Activated CD8-positive, alpha-beta memory T cell treated with anti-CD3 and anti-CD28 coated beads for 24 hours (primary cell): Measurements from ENCODE around the gene SOX6.
"Not testable (repeated sequence)": the region's sequence is repeated elsewhere in the genome, so short reads cannot be mapped to it uniquely, and the experiment has no call there.

Experiments
- DNase-seq: peaks from one replicate; pipeline ENCODE4 v3.0.0-alpha.2; 2020

The SOX6 gene

GRCh38 chr11:16087886-16088285 is 268.5 kb downstream of the SOX6 start:
- DNase-seq: no peak

DNA sequence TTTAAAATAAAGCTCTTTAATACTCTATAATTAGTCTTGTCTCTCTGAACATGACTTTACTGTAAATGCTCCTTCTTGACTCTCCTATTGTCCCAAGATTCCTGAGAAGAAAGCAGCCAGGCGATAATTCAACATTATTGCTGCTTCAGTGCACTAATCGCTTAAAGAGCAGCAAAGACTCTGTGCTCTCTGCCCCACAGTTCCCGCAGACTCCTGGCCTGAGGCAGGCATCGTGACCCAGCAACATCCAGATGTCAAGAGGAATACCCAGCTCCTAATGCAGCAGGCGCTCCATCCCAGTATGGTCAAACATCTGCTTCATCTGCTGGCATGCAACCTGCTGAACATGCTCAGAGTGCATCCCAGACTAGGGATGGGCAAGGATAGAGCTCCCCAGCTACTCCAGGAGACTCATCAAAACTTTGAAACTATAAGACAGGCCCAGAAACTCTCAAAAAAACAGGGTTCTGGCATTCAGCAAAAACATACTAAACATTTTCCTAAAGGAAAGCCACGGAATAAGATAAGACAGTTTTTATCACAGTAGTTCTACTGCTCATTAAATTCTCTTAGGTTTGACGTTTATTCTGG is 270.0 kb downstream of the SOX6 start:
- no peak for DNase-seq

DNA sequence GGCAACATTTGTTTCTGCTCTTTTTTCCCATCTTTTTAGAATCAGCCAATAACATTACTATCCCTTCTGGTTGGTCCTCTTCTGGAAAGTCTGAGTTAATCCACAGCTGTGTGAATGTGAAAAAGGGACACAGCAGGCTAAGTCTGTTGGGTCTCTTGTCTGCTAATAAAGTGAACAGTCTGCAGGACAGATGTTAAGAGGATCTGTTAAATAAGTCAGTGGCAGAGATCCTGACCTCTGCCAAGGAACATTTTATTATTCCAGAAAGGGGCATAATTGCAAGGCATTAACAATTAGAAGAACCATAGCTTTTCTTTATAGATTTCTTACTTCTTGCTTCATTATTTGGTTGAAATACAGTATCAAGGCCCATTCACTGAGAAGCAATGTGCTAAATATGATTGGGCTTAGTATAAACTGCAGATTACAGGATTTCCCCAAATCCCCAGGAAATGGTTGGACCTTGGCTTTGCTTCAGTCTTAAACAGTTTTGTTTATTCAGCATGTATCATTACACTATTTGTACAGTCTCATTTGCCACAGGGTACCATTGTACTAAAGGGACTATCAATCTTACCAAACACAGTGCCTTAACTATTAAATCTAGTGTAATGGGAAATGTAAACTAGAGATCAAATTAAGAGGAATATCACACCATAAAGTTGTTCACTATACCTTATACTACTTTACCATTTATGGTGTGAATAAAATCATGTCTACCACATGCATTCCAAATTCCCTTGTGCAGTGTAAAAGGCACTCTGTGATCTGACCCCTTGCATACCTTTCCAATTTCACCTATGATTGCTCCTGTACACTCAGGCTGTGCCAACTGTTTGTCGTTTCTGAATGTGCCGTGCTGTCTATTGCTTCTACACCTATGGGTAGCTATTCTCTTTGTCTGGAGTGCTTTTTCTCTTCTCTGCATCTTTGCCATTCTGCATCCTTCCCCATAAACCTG is 274.0 kb downstream of the SOX6 start:
- no peak for DNase-seq

DNA sequence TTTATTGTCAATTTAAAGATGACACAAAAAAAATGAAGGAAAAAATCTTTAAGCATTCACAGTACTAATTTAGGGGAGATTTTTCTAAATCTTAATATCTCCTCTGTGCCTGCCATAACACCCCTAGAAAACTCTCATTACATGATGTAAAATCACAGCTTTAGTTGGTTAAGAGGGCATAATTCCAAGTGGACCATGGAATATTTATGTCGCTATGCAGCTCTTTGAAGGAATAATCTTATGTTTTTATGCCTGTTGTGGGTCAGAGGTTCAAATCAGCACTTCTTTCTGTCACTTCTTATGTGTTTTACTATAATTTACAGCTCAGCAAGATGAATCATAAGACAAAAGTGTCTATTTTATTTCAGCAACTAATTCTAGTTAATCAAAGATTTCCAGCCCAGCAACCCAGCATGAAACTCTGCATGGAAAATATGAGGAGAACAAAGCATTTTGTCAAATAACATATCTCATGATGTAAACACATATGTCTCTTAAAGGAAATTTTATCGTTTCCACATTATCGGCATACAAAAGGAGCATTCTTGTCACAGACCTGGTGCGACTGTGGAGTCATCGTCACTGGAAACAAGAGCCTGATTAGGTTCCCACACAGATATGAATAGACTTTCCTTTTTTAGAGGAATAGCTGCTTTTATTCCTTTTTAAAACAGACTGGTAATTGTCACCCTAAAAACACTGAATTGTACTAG is 274.8 kb downstream of the SOX6 start:
- DNase-seq: no peak

- DNase-seq: no peak
These were observed 275.5 kb downstream of the SOX6 start for GRCh38 chr11:16080688-16081381.

GRCh38 chr11:16078936-16079335 is 277.4 kb downstream of the SOX6 start:
- DNase-seq: no peak

DNA sequence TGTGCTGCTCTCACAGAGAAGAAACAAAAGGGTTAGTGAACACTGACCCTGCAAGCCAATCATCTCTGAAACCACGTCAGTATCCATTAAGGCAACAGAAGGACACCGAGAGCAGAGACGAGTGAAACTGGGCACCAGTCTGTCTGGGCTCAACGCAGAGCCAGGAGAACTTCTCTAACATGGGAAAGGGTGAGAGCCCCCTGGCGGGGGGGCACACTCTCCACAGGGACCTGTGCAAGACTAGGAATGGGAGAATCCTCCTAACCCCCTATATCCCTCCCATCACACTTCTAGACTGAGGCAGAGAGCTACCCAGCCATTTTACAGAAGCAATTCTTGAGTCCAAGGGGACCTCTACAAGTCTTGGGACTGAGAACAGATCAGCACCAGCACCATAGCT is 285.8 kb downstream of the SOX6 start:
- DNase-seq: no peak

GRCh38 chr11:16067268-16067667 is 289.1 kb downstream of the SOX6 start:
- not testable (repeated sequence) for DNase-seq

- DNase-seq: no peak
These were observed 297.0 kb downstream of the SOX6 start for GRCh38 chr11:16059332-16059731.

DNA sequence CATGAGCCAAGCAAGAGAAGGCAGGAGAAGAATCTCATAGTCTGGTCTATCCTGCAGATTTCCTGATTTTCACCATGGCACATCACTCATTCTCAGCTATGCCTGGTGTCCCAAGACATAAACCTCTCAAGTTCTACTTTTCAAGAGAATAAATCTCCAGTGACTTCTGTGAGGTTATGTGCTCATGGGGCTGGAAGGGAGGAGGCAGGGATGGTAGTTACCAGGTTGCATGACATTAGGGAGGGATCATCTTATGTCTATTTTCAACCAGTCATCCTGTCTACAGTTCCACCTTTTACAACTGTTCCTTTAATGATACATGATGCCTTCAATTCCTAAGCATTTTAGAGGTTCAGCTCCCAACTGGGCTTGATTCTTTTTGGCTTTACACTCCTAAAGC is 297.7 kb downstream of the SOX6 start:
- DNase-seq: no peak

DNA sequence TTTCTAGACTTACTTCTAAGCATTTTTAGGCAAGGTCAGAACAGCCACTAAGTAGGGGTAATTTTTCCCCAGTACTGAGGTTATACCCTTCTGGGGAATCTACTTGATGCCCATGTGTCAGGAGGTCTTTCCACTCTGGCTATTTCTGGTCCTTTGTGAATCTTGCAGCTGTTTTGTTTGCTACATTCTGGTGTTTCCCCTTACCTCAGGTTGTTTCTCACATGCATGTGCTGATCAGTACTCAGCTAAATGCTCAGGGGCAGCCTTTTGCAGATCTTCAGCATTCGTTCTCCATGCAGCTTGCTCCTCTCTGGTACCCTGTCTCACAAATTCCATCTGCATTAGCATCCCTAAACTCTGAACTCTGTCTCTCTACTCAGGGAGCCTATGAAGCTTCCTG is 303.6 kb downstream of the SOX6 start:
- DNase-seq: no peak

- DNase-seq: no peak
These were observed 306.7 kb downstream of the SOX6 start for GRCh38 chr11:16049611-16050010.

DNA sequence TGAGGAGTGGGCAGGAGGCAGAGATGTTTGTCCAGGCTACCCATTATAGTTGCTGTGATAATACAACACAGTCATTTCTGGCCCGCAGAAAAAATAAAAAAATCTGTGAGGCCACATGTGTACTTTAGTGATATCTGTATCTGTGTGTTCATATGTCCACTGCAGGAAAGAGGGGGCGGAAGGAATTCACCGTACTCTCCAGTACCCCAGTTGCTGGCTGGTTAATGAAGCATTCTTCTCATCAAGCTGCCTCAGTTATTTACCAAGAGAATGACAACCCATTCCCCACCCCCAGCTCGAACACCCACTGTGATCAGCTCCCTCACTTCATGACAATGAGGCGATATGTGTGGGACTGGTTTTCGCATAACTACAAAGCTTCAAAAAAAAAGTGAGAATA is 309.3 kb downstream of the SOX6 start:
- no peak for DNase-seq

DNA sequence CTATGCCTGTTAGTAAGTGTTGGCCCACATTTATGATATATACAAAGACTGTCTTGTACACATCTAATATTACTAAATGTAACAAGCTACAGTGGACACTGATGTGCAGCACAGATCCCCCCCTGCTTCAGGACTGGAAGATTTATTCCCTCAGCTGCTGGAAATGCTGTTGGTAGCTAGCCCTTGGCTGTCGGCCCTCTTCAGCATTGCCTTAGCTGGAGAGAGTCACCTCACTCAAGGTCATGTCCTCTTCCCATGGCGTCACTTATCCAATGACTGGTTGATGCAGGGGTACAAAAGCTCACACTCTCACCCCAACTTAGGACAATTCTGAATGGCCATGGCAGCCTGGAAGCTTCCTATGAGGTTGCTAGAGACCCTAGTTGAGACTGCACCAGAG is 312.7 kb downstream of the SOX6 start:
- no peak for DNase-seq

DNA sequence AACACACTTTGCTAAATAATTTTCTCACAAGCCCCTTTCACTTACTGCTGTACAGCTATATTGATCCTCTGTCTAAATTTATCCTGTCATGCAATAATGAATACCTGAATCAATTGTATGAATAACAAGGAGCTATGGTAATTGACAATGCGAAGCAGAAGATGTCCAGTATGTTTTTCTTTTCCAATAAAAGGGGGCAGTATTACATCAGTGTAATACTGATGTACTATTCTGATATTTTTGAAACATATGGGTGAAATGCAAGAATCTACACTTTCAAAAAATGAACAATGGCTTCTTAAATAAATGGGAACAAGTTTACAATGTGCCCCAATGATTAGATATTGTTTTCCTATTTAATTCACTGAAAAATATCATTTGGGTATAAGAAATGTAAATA is 315.1 kb downstream of the SOX6 start:
- DNase-seq: no peak

DNA sequence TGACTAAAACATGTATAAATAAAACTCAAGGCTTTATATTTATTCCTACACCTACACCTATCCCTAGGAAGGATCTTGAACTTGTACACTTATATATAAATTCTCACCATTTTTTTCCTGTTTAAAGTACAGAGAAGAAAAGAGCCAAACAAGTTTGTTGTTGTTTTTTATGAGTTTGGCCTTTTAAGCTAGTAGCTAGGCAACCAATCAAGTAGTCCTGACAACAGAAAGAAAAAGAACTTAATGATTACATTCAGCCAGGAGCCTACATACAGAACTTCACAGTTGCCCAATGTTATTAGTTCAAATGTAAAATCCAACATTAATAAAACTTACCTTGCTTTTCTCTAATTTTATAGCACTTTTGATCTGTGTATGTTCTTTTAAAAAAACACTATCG is 316.2 kb downstream of the SOX6 start:
- DNase-seq: no peak

GRCh38 chr11:16037179-16037578 is 319.2 kb downstream of the SOX6 start:
- no peak for DNase-seq

DNA sequence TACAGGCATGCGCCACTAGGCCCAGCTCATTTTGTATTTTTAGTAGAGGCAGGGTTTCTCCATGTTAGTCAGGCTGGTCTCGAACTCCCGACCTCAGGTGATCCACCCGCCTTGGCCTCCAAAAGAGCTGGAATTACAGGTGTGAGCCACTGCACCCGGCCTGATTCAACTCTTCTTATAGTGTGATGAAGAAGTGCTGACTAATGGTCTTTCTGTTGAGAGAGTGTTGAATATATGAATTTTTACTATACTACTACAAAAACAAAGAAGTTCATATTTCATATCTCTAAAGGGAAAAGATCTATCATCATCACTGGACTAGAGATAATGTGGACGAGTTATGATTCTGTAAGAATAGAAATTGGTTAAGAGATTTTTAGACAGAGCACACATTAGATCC is 320.1 kb downstream of the SOX6 start:
- no peak for DNase-seq

DNA sequence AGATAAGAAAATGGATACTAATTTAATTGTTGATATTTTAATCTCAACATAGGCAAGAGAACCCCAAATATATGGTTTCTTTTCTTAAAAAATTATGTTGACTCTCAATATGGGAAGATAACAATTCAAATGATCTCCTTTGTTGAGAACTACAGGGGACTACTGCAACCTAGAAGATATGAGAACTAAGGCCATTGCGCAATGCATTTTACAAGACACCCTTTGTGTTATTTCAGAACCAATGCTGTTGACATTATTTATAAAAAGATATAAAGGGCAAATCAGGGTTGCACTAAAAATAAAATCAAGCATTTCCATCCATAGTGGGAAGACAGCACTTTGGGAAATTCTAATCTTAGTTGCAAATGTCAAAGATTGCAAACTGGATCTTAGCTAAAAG is 322.3 kb downstream of the SOX6 start:
- DNase-seq: no peak

DNA sequence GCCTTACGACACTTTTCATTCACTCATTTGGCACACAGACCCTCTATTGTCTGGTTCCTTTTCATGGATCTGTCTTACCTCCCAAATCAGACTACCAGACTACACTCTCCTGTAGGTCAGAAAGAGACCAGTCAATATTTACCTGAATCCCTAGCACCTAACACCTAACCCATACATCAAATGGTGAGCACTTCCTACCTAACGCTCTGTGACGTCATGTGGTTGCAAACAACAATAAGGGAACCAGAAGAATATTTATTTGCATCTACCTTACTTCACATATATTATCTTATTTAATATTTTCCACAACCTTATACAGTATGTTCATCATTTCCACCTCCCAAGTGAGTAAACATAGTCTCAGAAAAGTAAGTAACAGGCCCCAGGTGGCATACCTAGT is 323.4 kb downstream of the SOX6 start:
- DNase-seq: no peak

DNA sequence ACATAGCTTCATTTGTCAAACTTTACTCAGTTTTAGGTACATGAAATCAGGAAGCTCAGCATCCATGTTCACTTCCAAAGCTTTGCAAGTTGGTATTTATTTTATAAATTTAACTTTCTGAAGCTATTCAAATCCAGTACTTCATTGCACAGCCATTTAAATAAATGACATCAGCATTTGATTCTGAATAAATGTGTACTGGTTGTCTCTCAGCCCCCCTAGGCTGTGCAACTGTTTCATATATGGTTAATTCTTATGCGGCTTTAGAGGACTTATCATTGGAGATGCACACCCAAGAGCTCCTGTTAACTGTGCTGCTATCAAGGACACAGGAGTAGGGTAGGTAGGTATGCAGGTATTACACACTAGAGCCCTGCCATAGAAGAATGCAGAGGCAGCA is 325.1 kb downstream of the SOX6 start:
- DNase-seq: no peak

- DNase-seq: no peak
These were observed 325.7 kb downstream of the SOX6 start for GRCh38 chr11:16030664-16031063.

DNA sequence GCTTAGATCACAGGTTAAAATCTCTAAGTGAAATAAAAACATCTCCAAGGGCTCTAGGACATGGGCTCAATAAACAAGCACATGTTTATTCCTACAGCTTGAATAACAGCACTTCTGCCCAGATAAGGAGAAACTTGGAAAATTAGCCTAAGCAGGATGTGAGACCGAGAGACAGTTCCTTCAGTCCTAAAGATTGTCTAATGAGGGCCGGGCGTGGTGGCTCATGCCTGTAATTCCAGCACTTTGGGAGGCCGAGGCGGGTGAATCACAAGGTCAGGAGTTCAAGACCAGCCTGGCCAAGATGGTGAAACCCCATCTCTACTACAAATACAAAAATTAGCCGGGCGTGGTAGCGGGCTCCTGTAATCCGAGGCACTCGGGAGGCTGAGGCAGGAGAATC is 327.2 kb downstream of the SOX6 start:
- not testable (repeated sequence) for DNase-seq
